WI38 (cell line): ENCODE data around the gene ABHD12B.

ENCODE experiments used
- H3K4me3 ChIP-seq: 2 replicates; pipeline ENCODE4 v1.5.1; 2011; ENCODE audit warnings: low read depth, mild to moderate bottlenecking, control low read depth, low read length
- CTCF ChIP-seq: IDR thresholded peaks from 2 replicates; pipeline ENCODE4 v1.5.1; 2012; ENCODE audit warnings: low read depth, mild to moderate bottlenecking, control low read depth, low read length

ABHD12B gene

GRCh38 chr14:50828721-50829488 lies 42.9 kb upstream of the ABHD12B start:
- H3K4me3 ChIP-seq: peak overlapping the region; percentile 78
- TF ChIP-seq CTCF: no peak

- no peak for TF ChIP-seq CTCF
- H3K4me3 ChIP-seq: peak overlapping the region; percentile 78
Measured at GRCh38 chr14:50829489-50830043, 42.3 kb upstream of the ABHD12B start.

- peak overlapping the region; percentile 78 for H3K4me3 ChIP-seq
- TF ChIP-seq CTCF: no peak
Measured at GRCh38 chr14:50830044-50830931, 41.6 kb upstream of the ABHD12B start.

- peak within 1 kb of the TSS; percentile 78 for H3K4me3 ChIP-seq
- TF ChIP-seq CTCF: no peak
Measured at GRCh38 chr14:50830932-50831725, 40.7 kb upstream of the ABHD12B start, which contains the start of gene NIN. TSS of gene NIN (minus strand) at chr14:50831162. CDS start at chr14:50822056, 9,106 bp downstream.

GRCh38 chr14:50831726-50832168 lies 40.1 kb upstream of the ABHD12B start:
- TF ChIP-seq CTCF: no peak
- peak overlapping the region; percentile 69 for H3K4me3 ChIP-seq

- TF ChIP-seq CTCF: no peak
- H3K4me3 ChIP-seq: no peak overlapping the region
Measured at GRCh38 chr14:50832935-50833630, 38.8 kb upstream of the ABHD12B start.
